Measurements from ENCODE around the gene PRDX2.

PRDX2 gene

GRCh38 chr19:12757544-12758274 is 43.9 kb downstream of the PRDX2 start:
- no peaks in the 10 kb centered on the region for H3K27me3 ChIP-seq (ENCODE audit: insufficient read depth, low read length, poor library complexity)
- H4K5ac ChIP-seq (ENCODE audit: low read length) = no peak overlapping the region
- H3K56ac ChIP-seq (ENCODE audit: low read length) = peak overlapping the region; percentile 68
- no peaks in the 10 kb centered on the region for H3K36me3 ChIP-seq (ENCODE audit: control insufficient read depth, insufficient read depth, low read length)
- no peaks in the 10 kb centered on the region for H3K4me1 ChIP-seq (ENCODE audit: control insufficient read depth, low read depth, low read length)
- H3K4me2 ChIP-seq (ENCODE audit: low read length) = peak overlapping the region; percentile 16
- no peak overlapping the region for H2BK120ac ChIP-seq (ENCODE audit: low read depth, low read length)
- no peak overlapping the region for H3K27ac ChIP-seq (ENCODE audit: low read depth, low read length)
- no peaks in the 10 kb centered on the region for H3K79me2 ChIP-seq (ENCODE audit: control insufficient read depth, insufficient read depth, low read length)
- no peak overlapping the region for H3K18ac ChIP-seq (ENCODE audit: low read length)
- WGBS (ENCODE audit: extremely low coverage, insufficient coverage, low lambda C conversion rate) = no CpG with 5 or more reads among the region's 60 CpGs
- H4K8ac ChIP-seq (ENCODE audit: low read depth, low read length) = no peak overlapping the region
- H2AK5ac ChIP-seq (ENCODE audit: low read length) = no peak overlapping the region
- H2BK5ac ChIP-seq (ENCODE audit: low read length) = no peak overlapping the region
- H3K79me1 ChIP-seq (ENCODE audit: low read length) = no peaks in the 10 kb centered on the region
- H2BK15ac ChIP-seq (replicated peaks; ENCODE audit: low read depth) = no peak overlapping the region
- no peak overlapping the region for H3K23ac ChIP-seq (ENCODE audit: low read length)
- H3K4ac ChIP-seq (ENCODE audit: low read depth, low read length) = no peak overlapping the region
- peak; percentile 89 for DNase-seq
- H3K9ac ChIP-seq (ENCODE audit: low read length) = peak overlapping the region; percentile 36
- H3K4me3 ChIP-seq (ENCODE audit: low read length) = no peak overlapping the region

- no peak overlapping the region for H4K5ac ChIP-seq (ENCODE audit: low read length)
- H3K36me3 ChIP-seq (ENCODE audit: control insufficient read depth, insufficient read depth, low read length) = no peaks in the 10 kb centered on the region
- no peak overlapping the region for H2BK120ac ChIP-seq (ENCODE audit: low read depth, low read length)
- H2AK5ac ChIP-seq (ENCODE audit: low read length) = no peak overlapping the region
- no peak overlapping the region for H3K23ac ChIP-seq (ENCODE audit: low read length)
- no peak for DNase-seq
- H3K79me1 ChIP-seq (ENCODE audit: low read length) = no peaks in the 10 kb centered on the region
- no peaks in the 10 kb centered on the region for H3K79me2 ChIP-seq (ENCODE audit: control insufficient read depth, insufficient read depth, low read length)
- H2BK5ac ChIP-seq (ENCODE audit: low read length) = no peak overlapping the region
- no peak overlapping the region for H3K56ac ChIP-seq (ENCODE audit: low read length)
- no peak overlapping the region for H2BK15ac ChIP-seq (replicated peaks; ENCODE audit: low read depth)
- no peak overlapping the region for H3K18ac ChIP-seq (ENCODE audit: low read length)
- WGBS (ENCODE audit: extremely low coverage, insufficient coverage, low lambda C conversion rate) = no CpG with 5 or more reads among the region's 19 CpGs
- no peaks in the 10 kb centered on the region for H3K27me3 ChIP-seq (ENCODE audit: insufficient read depth, low read length, poor library complexity)
- H4K8ac ChIP-seq (ENCODE audit: low read depth, low read length) = no peak overlapping the region
- H3K4me2 ChIP-seq (ENCODE audit: low read length) = no peak overlapping the region
- H3K9ac ChIP-seq (ENCODE audit: low read length) = no peak overlapping the region
- no peak overlapping the region for H3K27ac ChIP-seq (ENCODE audit: low read depth, low read length)
- H3K4me1 ChIP-seq (ENCODE audit: control insufficient read depth, low read depth, low read length) = no peaks in the 10 kb centered on the region
- no peak overlapping the region for H3K4ac ChIP-seq (ENCODE audit: low read depth, low read length)
- no peak overlapping the region for H3K4me3 ChIP-seq (ENCODE audit: low read length)
These were observed 45.3 kb downstream of the PRDX2 start for GRCh38 chr19:12756150-12756883.

GRCh38 chr19:12754465-12755196 is 47.0 kb downstream of the PRDX2 start:
- Histone ChIP-seq H3K27me3 (ENCODE audit: insufficient read depth, low read length, poor library complexity) (no peaks in the 10 kb centered on the region), H3K36me3 (ENCODE audit: control insufficient read depth, insufficient read depth, low read length) (no peaks in the 10 kb centered on the region), H3K4me2 (ENCODE audit: low read length) (no peak overlapping the region), H3K4me1 (ENCODE audit: control insufficient read depth, low read depth, low read length) (no peaks in the 10 kb centered on the region), H3K18ac (ENCODE audit: low read length) (no peak overlapping the region), H3K79me1 (ENCODE audit: low read length) (no peaks in the 10 kb centered on the region), H3K23ac (ENCODE audit: low read length) (no peak overlapping the region), H2AK5ac (ENCODE audit: low read length) (no peak overlapping the region), H2BK120ac (ENCODE audit: low read depth, low read length) (no peak overlapping the region), H2BK15ac (replicated peaks; ENCODE audit: low read depth) (no peak overlapping the region), H3K79me2 (ENCODE audit: control insufficient read depth, insufficient read depth, low read length) (no peaks in the 10 kb centered on the region), H2BK5ac (ENCODE audit: low read length) (no peak overlapping the region), H4K5ac (ENCODE audit: low read length) (no peak overlapping the region), H3K9ac (ENCODE audit: low read length) (no peak overlapping the region), H4K8ac (ENCODE audit: low read depth, low read length) (no peak overlapping the region), H3K4ac (ENCODE audit: low read depth, low read length) (no peak overlapping the region), H3K56ac (ENCODE audit: low read length) (no peak overlapping the region), H3K4me3 (ENCODE audit: low read length) (no peak overlapping the region), H3K27ac (ENCODE audit: low read depth, low read length) (no peak overlapping the region)
- DNase-seq = no peak
- no CpG with 5 or more reads among the region's 50 CpGs for WGBS (ENCODE audit: extremely low coverage, insufficient coverage, low lambda C conversion rate)

GRCh38 chr19:12752056-12752781 is 49.4 kb downstream of the PRDX2 start:
- H3K36me3 ChIP-seq (ENCODE audit: control insufficient read depth, insufficient read depth, low read length) = peaks cover 5% of the 10 kb centered on the region
- H3K4me2 ChIP-seq (ENCODE audit: low read length) = no peak overlapping the region
- H3K56ac ChIP-seq (ENCODE audit: low read length) = peak overlapping the region; percentile 17
- no peak for DNase-seq
- no peak overlapping the region for H2AK5ac ChIP-seq (ENCODE audit: low read length)
- H4K5ac ChIP-seq (ENCODE audit: low read length) = no peak overlapping the region
- no peak overlapping the region for H2BK120ac ChIP-seq (ENCODE audit: low read depth, low read length)
- H3K4ac ChIP-seq (ENCODE audit: low read depth, low read length) = no peak overlapping the region
- no CpG with 5 or more reads among the region's 23 CpGs for WGBS (ENCODE audit: extremely low coverage, insufficient coverage, low lambda C conversion rate)
- no peak overlapping the region for H3K23ac ChIP-seq (ENCODE audit: low read length)
- no peak overlapping the region for H2BK15ac ChIP-seq (replicated peaks; ENCODE audit: low read depth)
- H3K27ac ChIP-seq (ENCODE audit: low read depth, low read length) = no peak overlapping the region
- no peak overlapping the region for H3K4me3 ChIP-seq (ENCODE audit: low read length)
- H3K18ac ChIP-seq (ENCODE audit: low read length) = no peak overlapping the region
- no peaks in the 10 kb centered on the region for H3K79me1 ChIP-seq (ENCODE audit: low read length)
- no peaks in the 10 kb centered on the region for H3K79me2 ChIP-seq (ENCODE audit: control insufficient read depth, insufficient read depth, low read length)
- no peak overlapping the region for H2BK5ac ChIP-seq (ENCODE audit: low read length)
- no peak overlapping the region for H3K9ac ChIP-seq (ENCODE audit: low read length)
- H3K27me3 ChIP-seq (ENCODE audit: insufficient read depth, low read length, poor library complexity) = no peaks in the 10 kb centered on the region
- H4K8ac ChIP-seq (ENCODE audit: low read depth, low read length) = no peak overlapping the region
- H3K4me1 ChIP-seq (ENCODE audit: control insufficient read depth, low read depth, low read length) = no peaks in the 10 kb centered on the region

- H3K9ac ChIP-seq (ENCODE audit: low read length) = peak within 1 kb of the TSS; percentile 13
- peak within 1 kb of the TSS; percentile 37 for H3K56ac ChIP-seq (ENCODE audit: low read length)
- WGBS (ENCODE audit: extremely low coverage, insufficient coverage, low lambda C conversion rate) = no CpG with 5 or more reads among the region's 14 CpGs
- no peak within 1 kb of the TSS for H3K27ac ChIP-seq (ENCODE audit: low read depth, low read length)
- no peak within 1 kb of the TSS for H2BK5ac ChIP-seq (ENCODE audit: low read length)
- no peak within 1 kb of the TSS for H2BK120ac ChIP-seq (ENCODE audit: low read depth, low read length)
- H4K5ac ChIP-seq (ENCODE audit: low read length) = no peak within 1 kb of the TSS
- no peak for DNase-seq
- H4K8ac ChIP-seq (ENCODE audit: low read depth, low read length) = no peak within 1 kb of the TSS
- no peak within 1 kb of the TSS for H2AK5ac ChIP-seq (ENCODE audit: low read length)
- no peaks in the 10 kb centered on the region for H3K4me1 ChIP-seq (ENCODE audit: control insufficient read depth, low read depth, low read length)
- no peak within 1 kb of the TSS for H3K4ac ChIP-seq (ENCODE audit: low read depth, low read length)
- H3K79me1 ChIP-seq (ENCODE audit: low read length) = no peaks in the 10 kb centered on the region
- H3K27me3 ChIP-seq (ENCODE audit: insufficient read depth, low read length, poor library complexity) = no peaks in the 10 kb centered on the region
- H3K18ac ChIP-seq (ENCODE audit: low read length) = no peak within 1 kb of the TSS
- H3K79me2 ChIP-seq (ENCODE audit: control insufficient read depth, insufficient read depth, low read length) = no peaks in the 10 kb centered on the region
- no peak within 1 kb of the TSS for H2BK15ac ChIP-seq (replicated peaks; ENCODE audit: low read depth)
- H3K4me3 ChIP-seq (ENCODE audit: low read length) = no peak within 1 kb of the TSS
- peaks cover 5% of the 10 kb centered on the region for H3K36me3 ChIP-seq (ENCODE audit: control insufficient read depth, insufficient read depth, low read length)
- peak within 1 kb of the TSS; percentile 2 for H3K4me2 ChIP-seq (ENCODE audit: low read length)
- H3K23ac ChIP-seq (ENCODE audit: low read length) = peak within 1 kb of the TSS; percentile 90
These were observed 50.0 kb downstream of the PRDX2 start, which contains the start of gene BEST2 for GRCh38 chr19:12751635-12752034. Gene BEST2 (plus strand): TSS chr19:12751791. CDS start chr19:12752593, 802 bp downstream.
